Stomach (tissue), 4 donors: ENCODE measurements around the gene TTYH1.

Experiments used
- EP300 ChIP-seq: sonication (generic); formaldehyde crosslinking; IDR thresholded peaks from one replicate; pipeline ENCODE4 v1.6.1; 2017; ENCODE audit warnings: antibody characterized with exemption
- POLR2AphosphoS5 ChIP-seq, 3 donors: sonication (generic); formaldehyde crosslinking; IDR thresholded peaks; one replicate each; pipeline ENCODE4 v1.6.1; 2016; ENCODE audit warnings: antibody characterized with exemption in 3 of 3
- TF ChIP-seq, protein P1 (sequence below), 7 experiments: fragments of 450-650 bp in 4 of 7; fragments of 200-600 bp in 3 of 7; sonication (generic) in 3 of 7; IDR thresholded peaks; one replicate each; pipeline ENCODE4 v1.5.1; 2016 to 2019; ENCODE audit warnings: antibody characterized with exemption in 7 of 7, control low read depth in 2 of 7, mild to moderate bottlenecking in 1 of 7

DNA sequence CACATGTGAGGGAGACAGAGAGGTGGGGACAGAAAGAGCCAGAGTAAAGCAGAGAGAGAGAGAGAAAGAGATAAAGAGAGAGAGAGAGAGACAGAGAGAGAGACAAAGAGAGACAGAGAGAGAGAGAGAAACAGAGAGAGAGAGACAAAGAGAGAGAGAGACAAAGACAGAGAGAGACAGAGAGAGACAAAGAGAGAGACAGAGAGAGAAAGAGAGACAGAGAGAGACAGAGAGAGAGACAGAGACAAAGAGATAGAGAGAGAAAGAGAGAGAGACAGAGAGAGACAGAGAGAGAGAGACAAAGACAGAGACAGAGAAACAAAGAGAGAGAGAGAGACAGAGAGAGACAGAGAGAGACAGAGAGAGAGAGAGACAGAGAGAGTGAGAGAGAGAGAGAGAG, 4.2 kb upstream of the TTYH1 start:
- TF ChIP-seq, protein P1, sequence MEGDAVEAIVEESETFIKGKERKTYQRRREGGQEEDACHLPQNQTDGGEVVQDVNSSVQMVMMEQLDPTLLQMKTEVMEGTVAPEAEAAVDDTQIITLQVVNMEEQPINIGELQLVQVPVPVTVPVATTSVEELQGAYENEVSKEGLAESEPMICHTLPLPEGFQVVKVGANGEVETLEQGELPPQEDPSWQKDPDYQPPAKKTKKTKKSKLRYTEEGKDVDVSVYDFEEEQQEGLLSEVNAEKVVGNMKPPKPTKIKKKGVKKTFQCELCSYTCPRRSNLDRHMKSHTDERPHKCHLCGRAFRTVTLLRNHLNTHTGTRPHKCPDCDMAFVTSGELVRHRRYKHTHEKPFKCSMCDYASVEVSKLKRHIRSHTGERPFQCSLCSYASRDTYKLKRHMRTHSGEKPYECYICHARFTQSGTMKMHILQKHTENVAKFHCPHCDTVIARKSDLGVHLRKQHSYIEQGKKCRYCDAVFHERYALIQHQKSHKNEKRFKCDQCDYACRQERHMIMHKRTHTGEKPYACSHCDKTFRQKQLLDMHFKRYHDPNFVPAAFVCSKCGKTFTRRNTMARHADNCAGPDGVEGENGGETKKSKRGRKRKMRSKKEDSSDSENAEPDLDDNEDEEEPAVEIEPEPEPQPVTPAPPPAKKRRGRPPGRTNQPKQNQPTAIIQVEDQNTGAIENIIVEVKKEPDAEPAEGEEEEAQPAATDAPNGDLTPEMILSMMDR (IDR thresholded peaks at IDR 0.05): no peak
- TF ChIP-seq POLR2AphosphoS5 (IDR thresholded peaks at IDR 0.05) (no peak), EP300 (no peak)
